HepG2 (cell line): ENCODE results near the gene CLIC1. TPM values are rescaled to one million over a fixed set of nuclear protein-coding genes. Genes with fewer than 3 reads are reported as not detected.
A peak's percentile ranks its signal among the peaks of the same experiment; 100 is the strongest.

Experiments
- ATAC-seq: fragments of 200-7000 bp; cut with Tn5 transposase; 3 replicates; pipeline ENCODE4 v1.9.1; 2020; ENCODE audit warnings: mild to moderate bottlenecking, moderate library complexity
- BruUV-seq: library from RNA; stranded (reverse); fragments of 400-500 nt; replicated peaks from 2 replicates; lab custom pipeline; 2021; lab: Mats Ljungman, UMichigan
- CTCF ChIA-PET: fragments of 300-600 bp; formaldehyde crosslinking; extraction: SDS; loops from one replicate; lab custom pipeline; 2021; ENCODE audit warnings: low total read pairs, inconsistent platforms, low intra/inter-chr PET ratio; lab: Yijun Ruan, JAX
- POLR2A ChIA-PET: fragments of 350-600 bp; sonication (Branson Sonifier 250); formaldehyde crosslinking; loops from one replicate; lab custom pipeline; 2020; ENCODE audit warnings: antibody characterized with exemption, inconsistent platforms; lab: Yijun Ruan, JAX
- DNase-seq: peaks from one replicate; pipeline ENCODE4 v3.0.0-alpha.2; 2015; ENCODE audit warnings: low spot score
- FAIRE-seq: peaks from 3 replicates; lab custom pipeline; 2011; peaks lifted over from hg19 to GRCh38; lab: Jason Lieb, UNC
- H2AFZ ChIP-seq: one replicate; pipeline ENCODE4 v1.6.1; 2011; ENCODE audit warnings: low read length, inconsistent platforms
- H3K27ac ChIP-seq: fragments of 300-600 bp; 3 replicates; pipeline ENCODE4 v1.8.0; 2011; ENCODE audit warnings: mixed run types, mild to moderate bottlenecking, mixed read lengths, low read length, inconsistent platforms; ENCODE audit not compliant: insufficient read depth; ENCODE audit errors: extremely low read length
- H3K27me3 ChIP-seq, 2 experiments: fragments of 200-600 bp in 1 of 2; 2 replicates in 1 of 2; 3 replicates in 1 of 2; pipeline versions ENCODE4 v1.6.0 to v1.8.0; 2011; ENCODE audit warnings: low read length in 2 of 2, mild to moderate bottlenecking in 2 of 2, moderate library complexity in 2 of 2, inconsistent platforms in 1 of 2; ENCODE audit not compliant: insufficient read depth in 2 of 2, control insufficient read depth in 1 of 2
- H3K36me3 ChIP-seq, 2 experiments: fragments of 200-600 bp in 1 of 2; replicated peaks in 1 of 2; 2 replicates in 1 of 2; 3 replicates in 1 of 2; pipeline versions ENCODE4 v1.5.1 to v1.8.0; 2011; ENCODE audit warnings: low read length in 2 of 2, inconsistent platforms in 1 of 2; ENCODE audit not compliant: insufficient read depth in 2 of 2, control insufficient read depth in 1 of 2
- H3K4me1 ChIP-seq: 2 replicates; pipeline ENCODE4 v1.5.1; 2012; ENCODE audit warnings: low read length, inconsistent platforms; ENCODE audit not compliant: insufficient read depth
- H3K4me2 ChIP-seq: 2 replicates; pipeline ENCODE4 v1.6.0; 2011; ENCODE audit warnings: low read depth, low read length, inconsistent platforms
- H3K4me3 ChIP-seq, 3 experiments: fragments of 200-600 bp in 1 of 3; sonication (generic), shearing (Covaris generic) in 1 of 3; replicated peaks in 1 of 3; 2 replicates each; pipeline ENCODE4 v1.5.1; 2011 to 2016; ENCODE audit warnings: low read length in 3 of 3, inconsistent platforms in 2 of 3, low read depth in 2 of 3, mild to moderate bottlenecking in 2 of 3, control low read depth in 1 of 3, mixed read lengths in 1 of 3; ENCODE audit not compliant: insufficient read depth in 1 of 3
- H3K79me2 ChIP-seq: one replicate; pipeline ENCODE4 v1.6.1; 2011; ENCODE audit warnings: low read length, inconsistent platforms; ENCODE audit not compliant: insufficient read depth
- H3K9ac ChIP-seq: 2 replicates; pipeline ENCODE4 v1.6.0; 2011; ENCODE audit warnings: mild to moderate bottlenecking, low read depth, low read length, inconsistent platforms; ENCODE audit not compliant: insufficient read depth
- H3K9me3 ChIP-seq: 2 replicates; pipeline ENCODE4 v1.5.1; 2012; ENCODE audit warnings: mild to moderate bottlenecking, low read length
- H4K20me1 ChIP-seq: 2 replicates; pipeline ENCODE4 v1.6.0; 2011; ENCODE audit warnings: inconsistent platforms, mild to moderate bottlenecking, low read length, moderate library complexity; ENCODE audit not compliant: insufficient read depth
- ARNT2 ChIP-seq: sonication (generic); formaldehyde crosslinking; IDR thresholded peaks from 2 replicates; pipeline ENCODE4 v1.8.0; 2022; ENCODE audit warnings: mild to moderate bottlenecking, low read depth, missing genetic modification reagents, moderate library complexity
- BRD4 ChIP-seq: sonication (generic); formaldehyde crosslinking; IDR thresholded peaks from 2 replicates; pipeline ENCODE4 v1.4.0; 2020; ENCODE audit warnings: missing genetic modification reagents
- CEBPB ChIP-seq: IDR thresholded peaks from 2 replicates; pipeline ENCODE4 v1.6.1; 2011; ENCODE audit warnings: low read depth, low read length, improper control_type of control experiment, borderline replicate concordance
- CHD2 ChIP-seq: IDR thresholded peaks from 2 replicates; pipeline ENCODE4 v1.6.1; 2011; ENCODE audit warnings: low read depth, low read length, improper control_type of control experiment
- CREB1 ChIP-seq, 2 experiments: fragments of 450-650 bp in 1 of 2; IDR thresholded peaks; 2 replicates each; pipeline ENCODE4 v1.6.1; 2016 to 2017; ENCODE audit warnings: control low read depth in 1 of 2, mild to moderate bottlenecking in 1 of 2, missing compliant biosample characterization in 1 of 2, missing genetic modification characterization in 1 of 2
- GPN1 ChIP-seq: sonication (generic); formaldehyde crosslinking; IDR thresholded peaks from 2 replicates; pipeline ENCODE4 v1.5.1; 2020; ENCODE audit warnings: missing genetic modification reagents, borderline replicate concordance
- HIC2 ChIP-seq: sonication (generic); formaldehyde crosslinking; IDR thresholded peaks from 2 replicates; pipeline ENCODE4 v1.9.0; 2022; ENCODE audit warnings: low read depth, missing genetic modification reagents
- KDM3A ChIP-seq: IDR thresholded peaks from 2 replicates; pipeline ENCODE4 v1.6.1; 2018; ENCODE audit warnings: low read depth, missing compliant biosample characterization
- KMT2B ChIP-seq: IDR thresholded peaks from 2 replicates; pipeline ENCODE4 v1.6.1; 2016; ENCODE audit warnings: missing genetic modification reagents, missing compliant biosample characterization
- RFXANK ChIP-seq: IDR thresholded peaks from 2 replicates; pipeline ENCODE4 v1.6.1; 2016
- SMARCC2 ChIP-seq: fragments of 450-650 bp; IDR thresholded peaks from 2 replicates; pipeline ENCODE4 v1.6.1; 2017; ENCODE audit warnings: antibody characterized with exemption, mild to moderate bottlenecking
- SSRP1 ChIP-seq: IDR thresholded peaks from 2 replicates; pipeline ENCODE4 v1.6.1; 2016; ENCODE audit warnings: control low read depth
- STAT5B ChIP-seq: sonication (generic); formaldehyde crosslinking; IDR thresholded peaks from 2 replicates; pipeline ENCODE4 v1.4.0; 2020; ENCODE audit warnings: missing genetic modification reagents
- TBX2 ChIP-seq: sonication (generic); formaldehyde crosslinking; IDR thresholded peaks from 2 replicates; pipeline ENCODE4 v1.5.0; 2020; ENCODE audit warnings: missing genetic modification reagents, mild to moderate bottlenecking, borderline replicate concordance
- THAP7 ChIP-seq: sonication (generic); formaldehyde crosslinking; IDR thresholded peaks from 2 replicates; pipeline ENCODE4 v1.8.1; 2023; ENCODE audit warnings: mild to moderate bottlenecking, missing genetic modification reagents
- TRIM24 ChIP-seq: sonication (generic); formaldehyde crosslinking; IDR thresholded peaks from 2 replicates; pipeline ENCODE4 v1.8.0; 2022; ENCODE audit warnings: mild to moderate bottlenecking, missing genetic modification reagents
- TSC22D2 ChIP-seq: sonication (generic); formaldehyde crosslinking; IDR thresholded peaks from 2 replicates; pipeline ENCODE4 v1.5.1; 2020; ENCODE audit warnings: missing genetic modification reagents, mild to moderate bottlenecking, borderline replicate concordance
- ZFP1 ChIP-seq: IDR thresholded peaks from 2 replicates; pipeline ENCODE4 v1.6.1; 2016
- ZNF12 ChIP-seq: sonication (generic); formaldehyde crosslinking; IDR thresholded peaks from 2 replicates; pipeline ENCODE4 v1.5.0; 2020; ENCODE audit warnings: missing genetic modification reagents
- ZNF274 ChIP-seq: sonication (generic); formaldehyde crosslinking; IDR thresholded peaks from 2 replicates; pipeline ENCODE4 v1.5.1; 2020; ENCODE audit warnings: mild to moderate bottlenecking, missing genetic modification reagents
- ZNF441 ChIP-seq: sonication (generic); formaldehyde crosslinking; IDR thresholded peaks from 2 replicates; pipeline ENCODE4 v1.7.0; 2021; ENCODE audit warnings: missing genetic modification reagents, borderline replicate concordance
- ZNF670 ChIP-seq: sonication (generic); formaldehyde crosslinking; IDR thresholded peaks from 2 replicates; pipeline ENCODE4 v1.8.0; 2022; ENCODE audit warnings: mild to moderate bottlenecking, missing genetic modification reagents, borderline replicate concordance
- ZNF879 ChIP-seq: sonication (generic); formaldehyde crosslinking; IDR thresholded peaks from 2 replicates; pipeline ENCODE4 v1.8.1; 2023; ENCODE audit warnings: missing genetic modification reagents
- ZSCAN25 ChIP-seq: sonication (generic); formaldehyde crosslinking; IDR thresholded peaks from 2 replicates; pipeline ENCODE4 v1.8.0; 2022; ENCODE audit warnings: mild to moderate bottlenecking, missing genetic modification reagents
- WGBS: methylation state at CpG from one replicate; pipeline ENCODE4 v1.1.6; 2017; ENCODE audit warnings: low lambda C conversion rate; 5-methylcytosine and 5-hydroxymethylcytosine counted together
- in situ Hi-C: cut with HindIII; loops from 2 replicates; pipeline ENCODE4 v1.10.0; 2017; ENCODE audit warnings: low pct_unique_long_range_greater_than_20kb; ENCODE audit not compliant: extremely low pct_ligation_motif_present
- intact Hi-C: fragments of 100-400 bp; cut with micrococcal nuclease; formaldehyde crosslinking; loops from one replicate; pipeline ENCODE4 v1.10.0; 2022; ENCODE audit not compliant: unreplicated experiment
- polyA plus RNA-seq, 8 experiments: library from polyadenylated mRNA; depleted of rRNA in 3 of 8; stranded (reverse) in 7 of 8; unstranded in 1 of 8; fragments of >200 nt; fragmentation: Illumina TruSeq in 4 of 8; extraction: Trizol in 4 of 8; gene quantifications; 2 replicates each; pipeline versions ENCODE4 v1.2.1 to v1.2.3, GENCODE V29; 2011 to 2016; ENCODE audit warnings: low read depth in 4 of 8, missing spikeins in 1 of 8, mixed read lengths in 1 of 8; ENCODE audit not compliant: insufficient read depth in 1 of 8
- total RNA-seq, 5 experiments: library from RNA; depleted of rRNA; stranded (reverse); fragments of >200 nt; fragmentation: Illumina TruSeq; extraction: Trizol; gene quantifications; 2 replicates each; pipeline ENCODE4 v1.2.3, GENCODE V29; 2016; ENCODE audit warnings: low read depth in 1 of 5

CLIC1 gene
- total and polyA plus RNA-seq, 2 of the 13 experiments (the other 11 are each of a cell fraction or from before 2014, with no cell fraction given) = 602 to 891 TPM

- WGBS = 2% methylated on average over 10 of the region's 10 CpGs
- CTCF ChIA-PET = no interaction called here
- peaks cover 13 to 31% of the 10 kb centered on the region in 2 experiments for H3K36me3 ChIP-seq
- peak; percentile 4; the same call in 2 of the 3 replicates for ATAC-seq
- peak overlapping the region; percentile 99 for H3K27ac ChIP-seq
- H3K4me3 ChIP-seq = peak overlapping the region; percentile 71 to 92 (median 92)
- H3K4me2 ChIP-seq = peak overlapping the region; percentile 98
- no peak overlapping the region for H2AFZ ChIP-seq
- POLR2A ChIA-PET = interaction anchor here (0.5 to 11.3 kb wide), 52 partner anchors 7 to 1235 kb away, joined by 3 to 279 read pairs (median 9); partner anchors contain the start of genes ABHD16A, APOM, BAG6 and C2
- peaks cover 24% of the 10 kb centered on the region; the same call in 1 of the 2 replicates for H4K20me1 ChIP-seq
- intact Hi-C loops = loop anchor here (1.0 to 5.0 kb wide), 3 partner anchors 8 to 70 kb away; partner anchors contain the start of genes ABHD16A, DDAH2 and LSM2
- no peaks in the 10 kb centered on the region for H3K9me3 ChIP-seq
- BruUV-seq = TSS peak; percentile 68
- FAIRE-seq = no peak
- DNase-seq = peak; percentile 33
- no peaks in the 10 kb centered on the region; a peak in 1 of 5 replicates for H3K27me3 ChIP-seq
- H3K9ac ChIP-seq = peak overlapping the region; percentile 98
- peaks cover 71% of the 10 kb centered on the region for H3K4me1 ChIP-seq
- peaks cover 41% of the 10 kb centered on the region for H3K79me2 ChIP-seq
- in situ Hi-C loops = no loop called here
- TF ChIP-seq TSC22D2 (peak; percentile 13; the same call in 1 of the 2 replicates), ZNF441 (CRISPR knock-in tag) (peak; percentile 6; the same call in 1 of the 2 replicates), STAT5B (0 out of 2 replicates have a peak, but pooled peaks have one; percentile 8), ZNF670 (CRISPR knock-in tag) (no peak; the same call in 1 of the 2 replicates), ZFP1 (0 out of 2 replicates have a peak, but pooled peaks have one; percentile 11), ZNF879 (CRISPR knock-in tag) (peak; percentile 73), SSRP1 (CRISPR knock-in tag) (peak; percentile 85; the same call in 1 of the 2 replicates), CHD2 (0 out of 2 replicates have a peak, but pooled peaks have one; percentile 22), RFXANK (CRISPR knock-in tag) (peak; percentile 25; the same call in 1 of the 2 replicates), ARNT2 (CRISPR knock-in tag) (no peak), HIC2 (CRISPR knock-in tag) (0 out of 2 replicates have a peak, but pooled peaks have one; percentile 19), ZSCAN25 (CRISPR knock-in tag) (0 out of 2 replicates have a peak, but pooled peaks have one; percentile 69), TBX2 (CRISPR knock-in tag) (no peak), ZNF12 (peak; percentile 34; the same call in 1 of the 2 replicates), KMT2B (CRISPR knock-in tag) (0 out of 2 replicates have a peak, but pooled peaks have one; percentile 5), BRD4 (0 out of 2 replicates have a peak, but pooled peaks have one; percentile 30), SMARCC2 (no peak), CREB1 (IDR thresholded peaks at IDR 0.05) (no peak), CREB1 (CRISPR knock-in tag; IDR thresholded peaks at IDR 0.05) (peak; percentile 4; the same call in 1 of the 2 replicates), TRIM24 (CRISPR knock-in tag) (no peak), GPN1 (no peak), THAP7 (CRISPR knock-in tag) (peak; percentile 39; the same call in 1 of the 2 replicates), KDM3A (CRISPR knock-in tag) (no peak), ZNF274 (CRISPR knock-in tag) (0 out of 2 replicates have a peak, but pooled peaks have one; percentile 46), CEBPB (no peak)
Measured at GRCh38 chr6:31736768-31737314, 511 bp upstream of the CLIC1 start.
